Neural crest cell (in vitro differentiated cells): Measurements from ENCODE around the gene ACTR6. TPM values are rescaled to one million over a fixed set of nuclear protein-coding genes. Genes with fewer than 3 reads are reported as not detected.
A peak's percentile ranks its signal among the peaks of the same experiment; 100 is the strongest.
"Not testable (repeated sequence)": the region's sequence is repeated elsewhere in the genome, so short reads cannot be mapped to it uniquely, and the experiment has no call there.

Experiments
- DNase-seq: peaks from one replicate; pipeline ENCODE4 v3.0.0; 2021; ENCODE audit warnings: low read depth, mixed read lengths, low spot score
- H3K27ac Mint-ChIP-seq: one replicate; pipeline ENCODE4 v1.8.0; 2021; ENCODE audit warnings: mild to moderate bottlenecking, mixed read lengths; ENCODE audit not compliant: unreplicated experiment
- H3K27me3 Mint-ChIP-seq: 2 replicates; pipeline ENCODE4 v1.8.0; 2021; ENCODE audit warnings: low read depth, mild to moderate bottlenecking, mixed read lengths
- H3K36me3 Mint-ChIP-seq: 2 replicates; pipeline ENCODE4 v1.8.0; 2021; ENCODE audit warnings: low read depth, mild to moderate bottlenecking, mixed read lengths
- H3K4me1 Mint-ChIP-seq: 2 replicates; pipeline ENCODE4 v1.8.0; 2021; ENCODE audit warnings: mixed read lengths
- H3K4me3 Mint-ChIP-seq: one replicate; pipeline ENCODE4 v1.8.0; 2021; ENCODE audit warnings: mild to moderate bottlenecking, mixed read lengths
- H3K9me3 Mint-ChIP-seq: 2 replicates; pipeline ENCODE4 v1.8.0; 2021; ENCODE audit warnings: mixed read lengths
- total RNA-seq: library from RNA; stranded (reverse); gene quantifications from 2 replicates; pipeline ENCODE4 v1.2.1, GENCODE V29; 2021
- TF ChIP-seq, protein P1 (sequence below): fragments of 200-600 bp; sonication (generic); conservative IDR thresholded peaks from 2 replicates; pipeline ENCODE4 v1.5.0; 2021; ENCODE audit warnings: antibody characterized with exemption, mild to moderate bottlenecking

The ACTR6 gene
- total RNA-seq, 1 donor from 2014 or later = 36.3 TPM

DNA sequence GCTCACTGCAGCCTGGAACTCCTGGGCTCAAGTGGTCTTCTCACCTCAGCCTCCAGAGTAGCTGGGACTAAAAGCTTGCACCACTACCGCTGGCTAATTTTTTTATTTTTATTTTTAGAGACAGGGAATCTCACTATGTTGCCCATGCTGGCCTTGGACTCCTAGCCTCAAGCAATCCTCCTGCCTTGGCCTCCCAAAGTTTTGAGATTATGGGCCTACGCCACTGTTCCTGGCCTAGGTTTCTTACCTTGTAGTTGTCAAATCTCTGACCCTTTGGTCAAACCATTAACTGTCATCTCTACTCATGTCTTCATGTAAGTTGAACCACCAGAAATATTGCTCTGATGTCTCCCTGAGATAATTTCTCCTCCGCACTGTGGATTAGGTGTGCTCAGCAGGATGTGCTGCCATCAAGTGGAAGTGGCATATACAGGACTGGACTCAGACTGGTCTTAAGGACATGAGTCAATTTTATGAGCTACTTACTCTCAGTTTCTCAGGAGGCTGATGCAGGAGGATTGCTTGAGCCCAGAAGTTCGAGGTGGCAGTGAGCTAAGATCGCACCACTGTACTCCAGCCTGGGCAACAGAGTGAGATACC is 28.5 kb downstream of the ACTR6 start:
- H3K27me3 Mint-ChIP-seq = no peaks in the 10 kb centered on the region
- peaks cover 5% of the 10 kb centered on the region for H3K4me1 Mint-ChIP-seq
- H3K4me3 Mint-ChIP-seq = no peak overlapping the region
- H3K36me3 Mint-ChIP-seq = no peaks in the 10 kb centered on the region
- no peak overlapping the region for H3K27ac Mint-ChIP-seq
- no peak for DNase-seq
- H3K9me3 Mint-ChIP-seq = no peaks in the 10 kb centered on the region
- TF ChIP-seq, protein P1, sequence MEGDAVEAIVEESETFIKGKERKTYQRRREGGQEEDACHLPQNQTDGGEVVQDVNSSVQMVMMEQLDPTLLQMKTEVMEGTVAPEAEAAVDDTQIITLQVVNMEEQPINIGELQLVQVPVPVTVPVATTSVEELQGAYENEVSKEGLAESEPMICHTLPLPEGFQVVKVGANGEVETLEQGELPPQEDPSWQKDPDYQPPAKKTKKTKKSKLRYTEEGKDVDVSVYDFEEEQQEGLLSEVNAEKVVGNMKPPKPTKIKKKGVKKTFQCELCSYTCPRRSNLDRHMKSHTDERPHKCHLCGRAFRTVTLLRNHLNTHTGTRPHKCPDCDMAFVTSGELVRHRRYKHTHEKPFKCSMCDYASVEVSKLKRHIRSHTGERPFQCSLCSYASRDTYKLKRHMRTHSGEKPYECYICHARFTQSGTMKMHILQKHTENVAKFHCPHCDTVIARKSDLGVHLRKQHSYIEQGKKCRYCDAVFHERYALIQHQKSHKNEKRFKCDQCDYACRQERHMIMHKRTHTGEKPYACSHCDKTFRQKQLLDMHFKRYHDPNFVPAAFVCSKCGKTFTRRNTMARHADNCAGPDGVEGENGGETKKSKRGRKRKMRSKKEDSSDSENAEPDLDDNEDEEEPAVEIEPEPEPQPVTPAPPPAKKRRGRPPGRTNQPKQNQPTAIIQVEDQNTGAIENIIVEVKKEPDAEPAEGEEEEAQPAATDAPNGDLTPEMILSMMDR = no peak

DNA sequence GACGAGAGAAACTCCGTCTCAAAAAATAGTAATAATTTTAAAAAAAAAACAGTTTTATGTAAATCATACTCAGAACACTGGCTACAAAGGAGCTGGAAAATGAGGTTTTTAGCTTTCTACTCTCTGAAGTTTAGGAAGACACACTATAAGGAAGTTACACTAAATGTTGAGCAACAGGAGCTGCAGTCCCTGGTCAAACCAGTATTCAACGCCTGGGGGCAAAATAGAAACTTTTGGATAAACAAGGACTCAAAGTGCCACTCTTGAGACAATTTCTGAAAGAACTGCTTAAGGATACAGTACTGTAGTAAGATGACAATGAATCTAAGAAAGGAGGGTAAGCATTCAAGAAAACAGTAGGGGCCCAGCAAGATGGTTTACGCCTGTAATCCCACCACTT is 29.3 kb downstream of the ACTR6 start:
- TF ChIP-seq, protein P1 = no peak
- no peak for DNase-seq
- H3K9me3 Mint-ChIP-seq = no peaks in the 10 kb centered on the region
- peak overlapping the region; percentile 91 for H3K27ac Mint-ChIP-seq
- peaks cover 8% of the 10 kb centered on the region for H3K4me1 Mint-ChIP-seq
- no peak overlapping the region for H3K4me3 Mint-ChIP-seq
- no peaks in the 10 kb centered on the region for H3K36me3 Mint-ChIP-seq
- H3K27me3 Mint-ChIP-seq = no peaks in the 10 kb centered on the region

DNA sequence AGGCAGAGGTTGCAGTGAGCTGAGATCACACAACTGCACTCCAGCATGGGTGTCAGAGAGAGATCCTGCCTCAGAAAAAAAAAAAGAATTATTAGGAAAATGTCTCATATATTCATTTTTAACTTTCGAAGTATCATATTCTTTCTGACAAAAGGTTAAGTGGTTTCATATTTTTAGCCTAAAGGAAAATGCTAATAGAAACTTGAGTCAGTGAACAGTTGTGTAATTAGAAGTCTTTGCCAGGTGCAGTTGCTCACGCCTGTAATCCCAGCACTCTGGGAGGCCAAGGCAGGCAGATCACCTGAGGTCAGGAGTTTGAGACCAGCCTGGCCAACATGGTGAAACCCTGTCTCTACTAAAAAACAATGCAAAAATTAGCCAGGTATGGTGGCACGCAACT is 31.3 kb downstream of the ACTR6 start:
- H3K27me3 Mint-ChIP-seq, DNase-seq, H3K36me3 Mint-ChIP-seq, H3K27ac Mint-ChIP-seq, H3K4me3 Mint-ChIP-seq, H3K4me1 Mint-ChIP-seq, H3K9me3 Mint-ChIP-seq: not testable (repeated sequence)

DNA sequence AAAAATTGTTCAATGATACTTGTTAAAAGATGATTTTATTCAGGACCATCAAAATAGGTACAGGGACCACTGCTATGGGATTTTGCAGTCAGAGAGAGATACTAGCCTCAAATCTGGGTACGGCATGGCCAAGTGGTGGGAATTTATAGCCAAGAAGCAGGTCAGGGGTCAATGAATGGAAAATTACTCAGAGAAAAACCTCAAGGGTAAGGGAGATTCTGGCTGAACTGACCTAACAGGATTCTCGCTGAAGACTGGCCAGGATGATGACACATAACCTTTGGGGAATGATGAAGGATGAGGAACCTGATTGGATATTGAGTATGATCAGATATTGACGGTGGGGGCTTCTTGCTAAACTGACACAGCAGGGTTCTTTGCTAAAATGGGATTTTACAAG is 33.6 kb downstream of the ACTR6 start:
- Mint-ChIP-seq H3K9me3 (peaks cover 6% of the 10 kb centered on the region), H3K36me3 (peaks cover 3% of the 10 kb centered on the region), H3K27ac (peak overlapping the region; percentile 28), H3K4me1 (peaks cover 8% of the 10 kb centered on the region), H3K4me3 (no peak overlapping the region), H3K27me3 (no peaks in the 10 kb centered on the region)
- TF ChIP-seq, protein P1 = no peak
- no peak for DNase-seq

DNA sequence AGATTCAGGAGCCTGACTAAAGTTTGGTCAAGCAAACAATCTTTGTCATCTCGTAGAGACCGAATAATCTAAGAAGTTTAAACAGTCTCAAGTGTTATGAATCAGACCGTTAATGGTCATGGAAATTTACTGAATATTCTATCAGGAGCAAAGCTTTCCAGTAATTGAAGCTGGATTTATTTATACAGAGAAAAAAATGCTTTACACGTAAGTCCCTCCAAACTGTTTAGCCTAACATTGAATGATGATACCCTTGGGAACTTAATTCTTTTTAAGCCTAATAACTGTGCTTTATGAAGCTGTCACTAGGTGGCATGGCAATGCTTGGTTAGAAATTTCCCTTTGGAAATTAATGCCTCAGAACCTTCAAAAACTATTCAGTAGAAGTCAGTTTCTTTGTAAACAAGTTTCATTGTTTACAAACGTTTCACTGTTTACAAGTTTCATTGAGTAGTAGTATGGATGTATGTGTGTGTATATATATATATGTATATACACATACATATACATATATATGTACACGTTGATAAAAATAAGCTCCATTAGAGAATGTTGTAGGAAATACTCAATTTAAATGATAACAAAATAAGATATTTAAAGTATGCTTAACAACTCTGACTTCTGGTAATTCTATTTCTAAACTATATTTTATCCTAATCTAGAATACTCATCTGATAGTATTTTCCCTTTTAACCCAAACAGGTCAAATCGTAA is 34.1 kb downstream of the ACTR6 start:
- peaks cover 8% of the 10 kb centered on the region for H3K4me1 Mint-ChIP-seq
- H3K27me3 Mint-ChIP-seq = no peaks in the 10 kb centered on the region
- H3K36me3 Mint-ChIP-seq = peaks cover 3% of the 10 kb centered on the region
- TF ChIP-seq, protein P1 = peak; percentile 81
- peaks cover 6% of the 10 kb centered on the region for H3K9me3 Mint-ChIP-seq
- no peak overlapping the region for H3K4me3 Mint-ChIP-seq
- H3K27ac Mint-ChIP-seq = peak overlapping the region; percentile 28
- DNase-seq = no peak

DNA sequence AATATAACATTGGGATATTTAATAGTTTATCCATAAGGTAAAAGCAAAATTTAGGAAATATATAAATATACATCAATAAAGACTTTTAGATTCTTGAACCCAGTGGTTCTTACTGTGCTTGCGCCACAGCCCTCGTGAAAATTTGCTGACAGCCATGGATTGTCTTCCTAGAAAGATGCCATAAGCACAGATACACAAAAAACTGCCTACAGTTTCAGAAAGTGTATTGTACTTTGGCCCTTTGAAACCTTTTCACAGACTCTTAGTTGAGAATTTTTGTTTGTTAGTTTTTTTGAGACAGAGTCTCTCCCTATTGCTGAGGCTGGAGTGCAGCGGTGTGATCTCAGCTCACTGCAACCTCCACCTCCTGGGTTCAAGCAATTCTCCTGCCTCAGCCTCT is 38.2 kb downstream of the ACTR6 start:
- DNase-seq = no peak
- Mint-ChIP-seq H3K27ac (no peak overlapping the region), H3K9me3 (peaks cover 6% of the 10 kb centered on the region), H3K36me3 (peaks cover 3% of the 10 kb centered on the region), H3K4me1 (peaks cover 9% of the 10 kb centered on the region), H3K4me3 (no peak overlapping the region), H3K27me3 (no peaks in the 10 kb centered on the region)
- TF ChIP-seq, protein P1 = no peak
